Airway epithelial cell (primary cell): ENCODE measurements around the gene FAM83F. TPM values are rescaled to one million over a fixed set of nuclear protein-coding genes. Genes with fewer than 3 reads are reported as not detected.

Experiments used
- total RNA-seq: library from RNA; depleted of rRNA; stranded (reverse); fragments of >200 nt; gene quantifications from 2 replicates; pipeline ENCODE4 v1.2.3, GENCODE V29; 2015

Gene FAM83F
- 23.5 and 27.1 TPM in 2 replicates for total RNA-seq

DNA sequence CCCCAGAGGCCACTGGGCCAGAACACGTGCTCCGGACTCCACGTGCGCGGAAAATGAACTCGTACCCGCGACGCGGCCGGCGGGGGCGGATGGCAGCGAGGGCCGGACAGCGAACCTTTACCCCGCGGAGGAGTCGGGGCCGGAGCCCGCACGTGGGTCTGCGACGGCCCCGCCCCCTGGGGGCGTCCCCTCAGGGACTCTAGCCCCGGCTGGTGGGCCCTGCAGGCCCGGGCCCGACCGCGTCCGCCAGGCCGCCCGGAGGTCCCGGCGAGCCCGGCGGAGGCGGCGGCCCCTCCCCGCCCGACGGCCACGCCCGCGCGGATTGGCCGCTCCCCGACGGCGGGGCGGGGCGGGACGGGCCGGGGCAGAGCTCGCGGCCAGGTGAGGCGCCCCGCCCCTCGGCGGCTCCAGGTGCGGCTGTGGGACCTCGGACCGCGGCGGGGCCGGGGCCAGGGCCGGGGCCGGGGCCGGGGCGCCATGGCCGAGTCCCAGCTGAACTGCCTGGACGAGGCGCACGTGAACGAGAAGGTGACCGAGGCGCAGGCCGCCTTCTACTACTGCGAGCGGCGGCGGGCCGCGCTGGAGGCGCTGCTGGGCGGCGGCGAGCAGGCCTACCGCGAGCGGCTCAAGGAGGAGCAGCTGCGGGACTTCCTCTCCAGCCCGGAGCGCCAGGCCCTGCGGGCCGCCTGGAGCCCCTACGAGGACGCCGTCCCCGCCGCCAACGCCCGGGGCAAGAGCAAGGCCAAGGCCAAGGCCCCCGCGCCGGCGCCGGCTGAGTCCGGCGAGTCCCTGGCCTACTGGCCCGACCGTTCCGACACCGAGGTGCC, at the start of gene FAM83F:
Gene FAM83F (plus strand): TSS at position 389 of the 827 bp plus-strand sequence. CDS start 89 bp downstream, at position 478.

DNA sequence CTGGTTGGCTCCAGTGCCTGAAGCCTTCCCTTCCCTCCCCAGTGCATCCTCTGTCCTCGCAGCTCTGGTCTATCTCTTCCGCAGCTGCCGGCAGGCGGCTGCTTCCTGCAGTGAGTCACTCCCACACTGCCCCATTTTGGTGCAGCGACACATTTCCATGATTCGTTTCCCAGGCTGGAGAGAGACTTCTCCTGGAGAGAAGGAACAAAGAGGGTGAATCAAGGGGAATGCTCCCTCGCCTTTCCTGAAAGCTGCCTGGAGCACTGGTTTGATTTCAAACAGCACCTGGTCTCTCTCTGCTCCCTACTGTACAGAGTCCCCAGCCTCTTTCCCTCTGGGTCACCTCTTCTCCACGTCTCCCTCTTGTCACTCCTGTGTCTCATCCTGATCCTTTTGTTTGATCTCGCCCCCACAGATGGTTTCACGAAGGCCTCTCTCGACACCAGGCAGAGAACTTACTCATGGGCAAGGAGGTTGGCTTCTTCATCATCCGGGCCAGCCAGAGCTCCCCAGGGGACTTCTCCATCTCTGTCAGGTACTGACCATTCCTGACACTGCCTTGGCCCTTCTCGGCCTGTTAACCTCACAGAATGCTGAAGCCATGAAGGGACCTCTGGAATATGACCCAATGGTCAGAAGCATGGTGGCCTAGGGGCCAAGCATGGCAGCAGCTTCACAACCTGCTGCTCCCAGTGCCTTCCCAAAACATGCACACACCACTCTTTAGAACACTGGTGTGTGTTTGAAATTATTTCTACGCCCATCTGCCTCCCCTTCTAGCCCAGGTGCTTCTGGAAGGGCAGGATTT, 34.9 kb upstream of the FAM83F start, which contains the start of gene TMA7B:
Gene TMA7B (plus strand): TSS at position 758 of the 808 bp plus-strand sequence. CDS start 3,978 bp downstream, outside the sequence.

Other genes starting within 250 kb of the FAM83F start
- not detected in 2 replicates for gene ENTHD1, start 101.2 kb upstream of the FAM83F start, total RNA-seq
- gene GRAP2, start 93.9 kb upstream of the FAM83F start, total RNA-seq: not detected in 2 replicates
- not detected in 2 replicates for gene TMA7B, start 34.6 kb upstream of the FAM83F start, total RNA-seq
- 7.7 and 15.7 TPM in 2 replicates for gene TNRC6B, start 183.0 kb downstream of the FAM83F start, total RNA-seq